Transverse colon (tissue), 4 donors: Measurements from ENCODE around the gene ARHGEF4. TPM values are rescaled to one million over a fixed set of nuclear protein-coding genes. Genes with fewer than 3 reads are reported as not detected.

Experiments used
- DNase-seq: peaks from one replicate; pipeline ENCODE4 v3.0.0-alpha.2; 2019
- H3K27ac ChIP-seq, 4 donors: fragments of 200-600 bp; sonication (generic); 2 replicates each; pipeline ENCODE4 v1.5.1; 2016 to 2018; ENCODE audit warnings: inconsistent platforms in 4 of 4
- H3K27me3 ChIP-seq: fragments of 200-600 bp; sonication (generic); 2 replicates; pipeline ENCODE4 v1.5.1; 2017; ENCODE audit warnings: inconsistent platforms
- H3K36me3 ChIP-seq, 4 donors: fragments of 200-600 bp; sonication (generic); 2 replicates each; pipeline ENCODE4 v1.5.1; 2017 to 2019; ENCODE audit warnings: inconsistent platforms in 4 of 4
- H3K4me1 ChIP-seq, 4 donors: fragments of 200-600 bp; sonication (generic); 2 replicates each; pipeline ENCODE4 v1.5.1; 2017 to 2020; ENCODE audit warnings: inconsistent platforms in 4 of 4
- H3K4me3 ChIP-seq, 4 donors: fragments of 200-600 bp; sonication (generic); 1 replicate in 1 of 4; 2 replicates in 3 of 4; pipeline versions ENCODE4 v1.5.1 to v1.6.1; 2017 to 2019; ENCODE audit warnings: inconsistent platforms in 4 of 4
- H3K9me3 ChIP-seq, 2 donors: fragments of 200-600 bp; sonication (generic); 2 replicates each; pipeline ENCODE4 v1.5.1; 2017 to 2019; ENCODE audit warnings: inconsistent platforms in 2 of 2
- CTCF ChIP-seq, 5 experiments: fragments of 200-600 bp in 3 of 5; fragments of 450-650 bp in 2 of 5; sonication (generic) in 3 of 5; IDR thresholded peaks; 1 replicate in 2 of 5; 2 replicates in 3 of 5; pipeline ENCODE4 v1.5.1; 2016 to 2017; ENCODE audit warnings: antibody characterized with exemption in 5 of 5, inconsistent platforms in 3 of 5, mild to moderate bottlenecking in 2 of 5, moderate library complexity in 1 of 5
- EP300 ChIP-seq: sonication (generic); formaldehyde crosslinking; IDR thresholded peaks from one replicate; pipeline ENCODE4 v1.6.1; 2017; ENCODE audit warnings: antibody characterized with exemption, low read depth
- POLR2A ChIP-seq: fragments of 450-650 bp; IDR thresholded peaks from one replicate; pipeline ENCODE4 v1.6.1; 2016; ENCODE audit warnings: antibody characterized with exemption, mild to moderate bottlenecking, moderate library complexity
- POLR2AphosphoS5 ChIP-seq, 3 donors: sonication (generic); formaldehyde crosslinking; IDR thresholded peaks; one replicate each; pipeline ENCODE4 v1.6.1; 2016; ENCODE audit warnings: antibody characterized with exemption in 3 of 3
- WGBS, 2 donors: methylation state at CpG; one replicate each; pipeline ENCODE4 v1.1.5; 2018; ENCODE audit warnings: low coverage in 1 of 2; 5-methylcytosine and 5-hydroxymethylcytosine counted together
- in situ Hi-C, 4 donors: fragments of 200-750 bp; cut with MboI; loops; one replicate each; pipeline versions ENCODE4 v1.15.0 to v1.15.1; 2017; ENCODE audit warnings: low sequenced_read_pairs in 3 of 4, low pct_ligation_motif_present in 1 of 4, low pct_unique_long_range_greater_than_20kb in 1 of 4
- intact Hi-C: fragments of 100-400 bp; cut with DNase I; formaldehyde crosslinking; loops from one replicate; pipeline ENCODE4 v1.15.1; 2023; ENCODE audit warnings: low total_unique reads
- total RNA-seq, 4 donors: library from RNA; depleted of rRNA; stranded (reverse); fragments of >200 nt; gene quantifications; one replicate each; pipeline ENCODE4 v1.1.0, GENCODE V29; 2016

Gene ARHGEF4
- total RNA-seq, 4 donors from 2014 or later: 1.2 to 16.8 (median 1.7) TPM

- Histone ChIP-seq H3K27ac (no peak overlapping the region), H3K9me3 (no peaks in the 10 kb centered on the region), H3K27me3 (peaks cover 16% of the 10 kb centered on the region), H3K36me3 (no peaks in the 10 kb centered on the region), H3K4me3 (no peak overlapping the region), H3K4me1 (no peaks in the 10 kb centered on the region)
- 86% methylated on average over 5 of the region's 5 CpGs; no CpG with 5 or more reads in 1 of the 2 donors for WGBS, 2 donors
- no peak for TF ChIP-seq EP300
- TF ChIP-seq POLR2AphosphoS5 (IDR thresholded peaks at IDR 0.05): no peak
- no peak for TF ChIP-seq CTCF (IDR thresholded peaks at IDR 0.05)
- TF ChIP-seq POLR2A: no peak
- in situ Hi-C loops: no loop called here
- intact Hi-C loops: no loop called here
- no peak for DNase-seq
Observed at GRCh38 chr2:130911482-130911881, 74.8 kb downstream of the ARHGEF4 start.

GRCh38 chr2:130911996-130912395 is 75.3 kb downstream of the ARHGEF4 start:
- Histone ChIP-seq H3K4me3 (no peak overlapping the region), H3K4me1 (no peaks in the 10 kb centered on the region), H3K36me3 (no peaks in the 10 kb centered on the region), H3K27ac (no peak overlapping the region), H3K9me3 (no peaks in the 10 kb centered on the region), H3K27me3 (peaks cover 19% of the 10 kb centered on the region)
- in situ Hi-C loops (no loop called here), intact Hi-C loops (no loop called here)
- 80% methylated on average over 15 of the region's 15 CpGs; no CpG with 5 or more reads in 1 of the 2 donors for WGBS, 2 donors
- TF ChIP-seq CTCF (IDR thresholded peaks at IDR 0.05): no peak
- no peak for TF ChIP-seq POLR2AphosphoS5 (IDR thresholded peaks at IDR 0.05)
- TF ChIP-seq POLR2A: no peak
- no peak for TF ChIP-seq EP300
- DNase-seq: no peak

GRCh38 chr2:130912471-130912870 is 75.8 kb downstream of the ARHGEF4 start:
- in situ Hi-C loops: no loop called here
- 65% methylated on average over 4 of the region's 4 CpGs; no CpG with 5 or more reads in 1 of the 2 donors for WGBS, 2 donors

GRCh38 chr2:130913891-130914290 is 77.2 kb downstream of the ARHGEF4 start:
- no peak for DNase-seq
- 94% methylated on average over 6 of the region's 6 CpGs; no CpG with 5 or more reads in 1 of the 2 donors for WGBS, 2 donors
- intact Hi-C loops: no loop called here
- in situ Hi-C loops: no loop called here
- Histone ChIP-seq H3K4me3 (no peak overlapping the region), H3K27me3 (peaks cover 19% of the 10 kb centered on the region), H3K9me3 (no peaks in the 10 kb centered on the region), H3K4me1 (no peaks in the 10 kb centered on the region), H3K27ac (no peak overlapping the region), H3K36me3 (no peaks in the 10 kb centered on the region)
- TF ChIP-seq POLR2A: no peak
- no peak for TF ChIP-seq EP300
- TF ChIP-seq CTCF (IDR thresholded peaks at IDR 0.05): no peak
- TF ChIP-seq POLR2AphosphoS5 (IDR thresholded peaks at IDR 0.05): no peak

More at GRCh38 chr2:130912471-130912870, 75.8 kb downstream of the ARHGEF4 start:
- Histone ChIP-seq H3K4me3 (no peak overlapping the region), H3K27me3 (peaks cover 19% of the 10 kb centered on the region), H3K4me1 (no peaks in the 10 kb centered on the region), H3K9me3 (no peaks in the 10 kb centered on the region), H3K36me3 (no peaks in the 10 kb centered on the region), H3K27ac (no peak overlapping the region)
- TF ChIP-seq EP300: no peak
- no peak for TF ChIP-seq CTCF (IDR thresholded peaks at IDR 0.05)
- no peak for TF ChIP-seq POLR2AphosphoS5 (IDR thresholded peaks at IDR 0.05)
- intact Hi-C loops: no loop called here
- no peak for DNase-seq
